MM.1S (cell line): Measurements from ENCODE around the gene STMN3.
"Not testable (repeated sequence)": the region's sequence is repeated elsewhere in the genome, so short reads cannot be mapped to it uniquely, and the experiment has no call there.

Experiments
- DNase-seq: peaks from one replicate; pipeline ENCODE4 v3.0.0-alpha.2; 2015
- H2AFZ ChIP-seq: fragments of 300-600 bp; sonication (generic); 2 replicates; pipeline ENCODE4 v1.6.0; 2016; ENCODE audit warnings: antibody characterized with exemption, low read length
- H3F3A ChIP-seq: fragments of 300-600 bp; sonication (generic); 2 replicates; pipeline ENCODE4 v1.6.1; 2016; ENCODE audit warnings: mild to moderate bottlenecking, antibody characterized with exemption, low read length, moderate library complexity, mixed read lengths; ENCODE audit not compliant: insufficient read depth
- H3K27ac ChIP-seq: fragments of 300-600 bp; sonication (generic); 2 replicates; pipeline ENCODE4 v1.5.1; 2016; ENCODE audit warnings: mild to moderate bottlenecking, low read length
- H3K27me3 ChIP-seq: fragments of 300-600 bp; sonication (generic); replicated peaks from 2 replicates; pipeline ENCODE4 v1.6.0; 2016; ENCODE audit warnings: low read length; ENCODE audit not compliant: insufficient read depth
- H3K36me3 ChIP-seq: fragments of 300-600 bp; sonication (generic); replicated peaks from 2 replicates; pipeline ENCODE4 v1.6.1; 2016; ENCODE audit warnings: mild to moderate bottlenecking, low read length, mixed read lengths; ENCODE audit not compliant: insufficient read depth
- H3K4me1 ChIP-seq: fragments of 300-600 bp; sonication (generic); 2 replicates; pipeline ENCODE4 v1.6.1; 2016; ENCODE audit warnings: low read length, mixed read lengths
- H3K4me2 ChIP-seq: fragments of 300-600 bp; sonication (generic); 2 replicates; pipeline ENCODE4 v1.6.0; 2016; ENCODE audit warnings: low read depth, low read length
- H3K4me3 ChIP-seq: fragments of 300-600 bp; sonication (generic); 2 replicates; pipeline ENCODE4 v1.5.1; 2016; ENCODE audit warnings: low read length, mixed read lengths
- H3K79me2 ChIP-seq: fragments of 300-600 bp; sonication (generic); 2 replicates; pipeline ENCODE4 v1.6.1; 2016; ENCODE audit warnings: mixed run types, low read length, mixed read lengths
- H3K9ac ChIP-seq: fragments of 300-600 bp; sonication (generic); 2 replicates; pipeline ENCODE4 v1.6.1; 2016; ENCODE audit warnings: low read length, mixed read lengths
- H3K9me2 ChIP-seq: fragments of 300-600 bp; sonication (generic); replicated peaks from 2 replicates; pipeline ENCODE4 v1.6.1; 2016; ENCODE audit warnings: mild to moderate bottlenecking, low read length, mixed read lengths; ENCODE audit not compliant: insufficient read depth
- H3K9me3 ChIP-seq: fragments of 300-600 bp; sonication (generic); replicated peaks from 2 replicates; pipeline ENCODE4 v1.6.1; 2016; ENCODE audit warnings: mild to moderate bottlenecking, low read length, mixed read lengths; ENCODE audit not compliant: insufficient read depth
- H4K20me1 ChIP-seq: fragments of 300-600 bp; sonication (generic); 2 replicates; pipeline ENCODE4 v1.6.1; 2016; ENCODE audit warnings: mild to moderate bottlenecking, low read length, moderate library complexity, mixed read lengths; ENCODE audit not compliant: insufficient read depth
- EZH2 ChIP-seq: fragments of 300-600 bp; sonication (generic); optimal IDR thresholded peaks from 2 replicates; pipeline ENCODE3; 2017; ENCODE audit warnings: low read depth, mild to moderate bottlenecking, antibody characterized with exemption, low read length, mixed read lengths
- EZH2phosphoT487 ChIP-seq: fragments of 300-600 bp; sonication (generic); IDR thresholded peaks from 2 replicates; pipeline ENCODE4 v1.6.1; 2018; ENCODE audit warnings: antibody characterized with exemption, low read length
- TF ChIP-seq, protein P1 (sequence below): fragments of 300-600 bp; sonication (generic); IDR thresholded peaks from 2 replicates; pipeline ENCODE4 v1.5.1; 2016; ENCODE audit warnings: antibody characterized with exemption, low read length, mixed read lengths

The STMN3 gene

DNA sequence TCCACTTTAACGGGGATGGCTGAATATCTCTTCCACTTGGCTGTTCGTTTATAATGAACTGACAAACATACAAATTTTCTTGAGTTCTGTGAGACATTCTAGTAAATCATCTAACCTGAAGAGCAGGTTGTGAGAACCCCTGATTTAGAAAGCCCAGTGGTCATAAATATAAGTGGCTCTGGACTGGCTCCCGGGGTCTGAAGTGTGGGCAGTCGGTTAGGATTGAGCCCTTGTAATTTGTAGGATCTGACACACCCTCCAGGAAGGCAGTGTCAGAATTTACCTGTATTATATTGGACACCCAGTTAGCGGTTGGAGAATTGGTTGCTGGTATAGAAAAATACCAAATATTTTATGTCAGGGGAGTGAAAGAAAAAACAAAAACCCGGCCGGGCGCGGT, 19.5 kb downstream of the STMN3 start:
- Histone ChIP-seq H3K9me2 (no peaks in the 10 kb centered on the region), H3K27ac (no peak overlapping the region), H3K4me1 (no peaks in the 10 kb centered on the region), H3K4me2 (no peak overlapping the region), H3K9ac (no peak overlapping the region), H2AFZ (no peak overlapping the region), H3K4me3 (no peak overlapping the region), H3K27me3 (no peaks in the 10 kb centered on the region), H3K36me3 (no peaks in the 10 kb centered on the region), H3F3A (no peaks in the 10 kb centered on the region), H3K9me3 (no peaks in the 10 kb centered on the region), H4K20me1 (no peaks in the 10 kb centered on the region), H3K79me2 (no peaks in the 10 kb centered on the region)
- no peak for DNase-seq
- TF ChIP-seq, protein P1, sequence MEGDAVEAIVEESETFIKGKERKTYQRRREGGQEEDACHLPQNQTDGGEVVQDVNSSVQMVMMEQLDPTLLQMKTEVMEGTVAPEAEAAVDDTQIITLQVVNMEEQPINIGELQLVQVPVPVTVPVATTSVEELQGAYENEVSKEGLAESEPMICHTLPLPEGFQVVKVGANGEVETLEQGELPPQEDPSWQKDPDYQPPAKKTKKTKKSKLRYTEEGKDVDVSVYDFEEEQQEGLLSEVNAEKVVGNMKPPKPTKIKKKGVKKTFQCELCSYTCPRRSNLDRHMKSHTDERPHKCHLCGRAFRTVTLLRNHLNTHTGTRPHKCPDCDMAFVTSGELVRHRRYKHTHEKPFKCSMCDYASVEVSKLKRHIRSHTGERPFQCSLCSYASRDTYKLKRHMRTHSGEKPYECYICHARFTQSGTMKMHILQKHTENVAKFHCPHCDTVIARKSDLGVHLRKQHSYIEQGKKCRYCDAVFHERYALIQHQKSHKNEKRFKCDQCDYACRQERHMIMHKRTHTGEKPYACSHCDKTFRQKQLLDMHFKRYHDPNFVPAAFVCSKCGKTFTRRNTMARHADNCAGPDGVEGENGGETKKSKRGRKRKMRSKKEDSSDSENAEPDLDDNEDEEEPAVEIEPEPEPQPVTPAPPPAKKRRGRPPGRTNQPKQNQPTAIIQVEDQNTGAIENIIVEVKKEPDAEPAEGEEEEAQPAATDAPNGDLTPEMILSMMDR = no peak
- TF ChIP-seq EZH2phosphoT487 (no peak), EZH2 (no peak)

DNA sequence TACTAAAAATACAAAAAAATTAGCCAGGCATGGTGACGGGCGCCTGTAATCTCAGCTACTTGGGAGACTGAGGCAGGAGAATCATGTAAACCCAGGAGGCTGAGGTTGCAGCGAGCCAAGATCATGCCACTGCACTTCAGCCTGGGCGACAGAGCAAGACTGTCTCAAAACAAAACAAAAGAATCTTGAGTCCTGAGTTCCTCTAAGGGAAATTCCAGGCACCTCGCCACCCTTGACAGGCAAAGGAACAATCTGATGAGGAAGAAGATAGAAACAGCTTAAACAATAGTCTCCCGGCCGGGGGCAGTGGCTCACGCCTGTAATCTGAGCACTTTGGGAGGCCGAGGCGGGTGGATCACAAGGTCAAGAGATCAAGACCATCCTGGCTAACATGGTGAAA, 21.8 kb downstream of the STMN3 start:
- H3K9ac ChIP-seq, H3K9me3 ChIP-seq, H3K4me1 ChIP-seq, H4K20me1 ChIP-seq, H2AFZ ChIP-seq, H3K36me3 ChIP-seq, H3K4me3 ChIP-seq, H3F3A ChIP-seq, DNase-seq, H3K27ac ChIP-seq, H3K27me3 ChIP-seq, H3K4me2 ChIP-seq, H3K9me2 ChIP-seq: not testable (repeated sequence)
- H3K79me2 ChIP-seq = peaks cover 15% of the 10 kb centered on the region

DNA sequence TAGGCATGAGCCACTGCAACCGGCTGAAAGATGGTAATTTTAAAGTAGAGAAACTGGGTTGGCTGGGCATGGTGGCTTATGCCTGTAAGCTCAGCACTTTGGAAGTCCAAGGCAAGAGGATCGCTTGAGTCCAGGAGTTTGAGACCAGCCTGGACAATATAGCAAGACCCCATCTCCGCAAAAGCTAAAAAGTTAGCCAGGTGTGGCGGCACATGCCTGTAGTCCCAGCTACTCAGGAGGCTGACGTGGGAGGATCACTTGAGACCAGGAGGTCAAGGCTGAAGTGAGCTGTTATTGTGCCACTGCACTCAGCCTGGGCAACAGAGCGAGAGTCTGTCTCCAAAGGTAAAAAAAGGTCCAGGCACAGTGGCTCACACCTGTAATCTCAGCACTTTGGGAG, 22.3 kb downstream of the STMN3 start:
- H2AFZ ChIP-seq, H3K4me1 ChIP-seq, H3F3A ChIP-seq, H3K4me2 ChIP-seq, H3K4me3 ChIP-seq, H3K9me3 ChIP-seq, H3K36me3 ChIP-seq, DNase-seq, H3K27ac ChIP-seq, H3K27me3 ChIP-seq, H4K20me1 ChIP-seq, H3K9ac ChIP-seq, H3K9me2 ChIP-seq: not testable (repeated sequence)
- H3K79me2 ChIP-seq = peaks cover 19% of the 10 kb centered on the region

DNA sequence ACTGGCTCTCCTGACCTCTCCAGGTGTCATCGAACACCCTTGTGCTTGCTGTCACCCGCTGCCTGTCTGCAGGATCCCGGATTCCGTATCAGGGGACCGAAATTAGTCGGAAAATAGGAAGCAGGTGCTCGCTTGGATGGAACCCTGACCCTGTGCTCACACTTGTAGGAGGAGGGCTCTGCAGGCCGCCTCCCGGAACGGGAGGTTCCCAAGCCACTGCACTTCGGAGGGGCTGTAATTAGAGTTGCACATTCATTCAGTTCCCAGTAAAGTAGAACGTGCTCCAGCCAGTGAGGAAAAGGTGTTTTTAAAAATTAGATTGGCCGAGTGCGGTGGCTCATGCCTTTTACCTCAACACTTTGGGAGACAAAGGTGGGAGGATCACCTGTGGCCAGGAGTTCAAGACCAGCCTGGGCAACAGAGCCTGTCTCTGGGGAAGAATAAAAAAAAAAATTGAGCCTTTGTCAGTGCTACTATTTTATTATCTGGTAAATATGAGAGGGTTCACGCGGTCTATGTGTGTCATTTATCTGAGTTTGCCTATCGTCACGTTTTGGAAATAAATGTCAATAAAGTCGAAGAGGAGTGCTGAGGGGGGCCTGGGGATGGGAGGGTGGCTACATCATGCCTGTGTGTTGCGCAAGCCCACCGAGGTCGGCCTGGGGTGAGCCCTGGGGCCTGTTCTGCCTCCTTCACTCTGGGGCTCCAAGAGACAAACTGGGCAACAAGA, 24.8 kb downstream of the STMN3 start:
- Histone ChIP-seq H3K9ac (peak overlapping the region; percentile 98; the same call in 1 of the 2 replicates), H3K9me2 (no peaks in the 10 kb centered on the region), H3F3A (no peaks in the 10 kb centered on the region), H3K36me3 (no peaks in the 10 kb centered on the region), H4K20me1 (no peaks in the 10 kb centered on the region), H3K4me3 (peak overlapping the region; percentile 87), H3K4me1 (no peaks in the 10 kb centered on the region), H3K27me3 (no peaks in the 10 kb centered on the region), H3K9me3 (no peaks in the 10 kb centered on the region), H3K79me2 (peaks cover 42% of the 10 kb centered on the region), H2AFZ (peak overlapping the region; percentile 42; the same call in 1 of the 2 replicates), H3K4me2 (peak overlapping the region; percentile 91), H3K27ac (peak overlapping the region; percentile 45; the same call in 1 of the 2 replicates)
- TF ChIP-seq EZH2phosphoT487 (no peak), EZH2 (no peak)
- TF ChIP-seq, protein P1 = no peak
- peak; percentile 63 for DNase-seq
